HG03196 (cell line): ENCODE data around the gene GDF9.
A peak's percentile ranks its signal among the peaks of the same experiment; 100 is the strongest.

Experiments
- ATAC-seq: cut with Tn5 transposase; IDR thresholded peaks from one replicate; pipeline ENCODE4 v1.9.1; 2021; ENCODE audit not compliant: unreplicated experiment

GDF9 gene

GRCh38 chr5:132821350-132821749 is 44.9 kb downstream of the GDF9 start:
- no peak for ATAC-seq

DNA sequence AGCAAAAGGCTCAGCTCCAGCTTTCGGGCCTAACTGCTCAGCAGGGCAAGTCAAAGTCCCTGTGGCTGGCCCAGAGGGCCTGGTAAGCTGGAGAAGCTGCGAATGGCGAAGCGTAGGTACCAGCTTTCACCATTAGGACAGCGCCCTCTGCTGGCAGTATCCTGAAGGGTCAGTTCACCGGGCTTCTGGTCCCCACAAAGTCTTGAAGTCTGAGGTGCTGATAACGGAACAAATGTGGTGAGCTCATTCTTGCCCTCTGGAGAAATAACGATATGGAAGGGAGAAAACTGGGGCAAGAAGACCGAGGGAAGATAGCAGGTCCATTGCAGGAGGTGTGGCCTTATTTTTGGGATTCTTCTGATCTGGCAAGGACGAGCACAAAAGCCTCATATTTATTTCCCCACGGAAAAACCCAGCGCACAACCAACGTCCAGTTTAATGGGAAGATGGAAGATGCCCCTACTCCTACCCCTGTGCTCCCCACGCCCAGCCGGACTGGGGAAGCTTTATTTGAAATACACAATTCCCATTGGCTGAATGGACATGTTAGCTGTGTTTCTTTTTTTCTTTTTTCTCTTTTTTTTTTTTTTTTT is 46.0 kb downstream of the GDF9 start:
- ATAC-seq, result peak; percentile 56

- ATAC-seq, result no peak
These were observed 46.8 kb downstream of the GDF9 start for GRCh38 chr5:132819468-132819867.

GRCh38 chr5:132817011-132817410 is 49.3 kb downstream of the GDF9 start:
- ATAC-seq, result no peak

GRCh38 chr5:132816554-132816953 is 49.7 kb downstream of the GDF9 start:
- no peak for ATAC-seq

- ATAC-seq, result no peak
These were observed 50.2 kb downstream of the GDF9 start for GRCh38 chr5:132816083-132816482.

- no peak for ATAC-seq
These were observed 50.8 kb downstream of the GDF9 start for GRCh38 chr5:132815454-132815853.

GRCh38 chr5:132814503-132815294 is 51.6 kb downstream of the GDF9 start:
- no peak for ATAC-seq

DNA sequence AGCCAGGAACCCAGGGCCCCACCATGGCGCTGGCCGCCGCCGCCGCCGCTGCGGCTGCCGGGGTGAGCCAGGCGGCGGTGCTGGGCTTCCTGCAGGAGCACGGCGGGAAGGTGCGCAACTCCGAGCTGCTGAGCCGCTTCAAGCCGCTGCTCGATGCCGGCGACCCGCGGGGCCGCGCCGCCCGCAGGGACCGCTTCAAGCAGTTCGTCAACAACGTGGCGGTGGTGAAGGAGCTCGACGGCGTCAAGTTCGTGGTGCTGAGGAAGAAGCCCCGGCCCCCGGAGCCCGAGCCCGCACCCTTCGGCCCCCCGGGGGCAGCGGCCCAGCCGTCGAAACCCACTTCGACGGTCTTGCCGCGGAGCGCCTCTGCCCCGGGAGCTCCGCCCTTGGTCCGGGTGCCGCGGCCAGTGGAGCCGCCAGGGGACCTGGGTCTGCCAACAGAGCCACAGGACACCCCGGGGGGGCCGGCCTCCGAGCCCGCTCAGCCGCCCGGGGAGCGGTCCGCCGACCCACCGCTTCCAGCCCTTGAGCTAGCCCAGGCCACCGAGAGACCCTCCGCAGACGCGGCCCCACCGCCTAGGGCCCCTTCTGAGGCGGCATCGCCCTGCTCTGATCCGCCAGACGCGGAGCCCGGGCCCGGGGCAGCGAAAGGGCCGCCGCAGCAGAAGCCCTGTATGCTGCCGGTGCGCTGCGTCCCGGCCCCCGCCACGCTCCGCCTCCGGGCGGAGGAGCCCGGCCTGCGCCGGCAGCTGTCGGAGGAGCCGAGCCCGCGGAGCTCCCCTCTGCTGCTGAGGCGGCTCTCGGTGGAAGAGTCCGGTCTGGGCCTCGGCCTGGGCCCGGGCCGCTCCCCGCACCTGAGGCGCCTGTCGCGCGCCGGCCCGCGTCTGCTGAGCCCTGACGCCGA is 52.4 kb downstream of the GDF9 start:
- no peak for ATAC-seq

GRCh38 chr5:132812781-132813598 is 53.3 kb downstream of the GDF9 start, which contains the start of gene SOWAHA:
Gene SOWAHA, plus strand, starts transcription at chr5:132813302. Its CDS starts 320 bp downstream, at chr5:132813622.
- ATAC-seq, result no peak

GRCh38 chr5:132812123-132812765 is 54.0 kb downstream of the GDF9 start:
- no peak for ATAC-seq
